ENCODE data around the gene ACAA2.

GRCh38 chr18:49813319-49814146 is at the start of gene ACAA2:
- TF ChIP-seq POLR2A (IDR thresholded peaks at IDR 0.05; ENCODE audit: low read depth, low read length) (peak; percentile 67; the same call in 1 of the 2 replicates), POLR2AphosphoS5 (IDR thresholded peaks at IDR 0.05; ENCODE audit: low read depth, low read length) (peak; percentile 64; the same call in 1 of the 2 replicates), TAF1 (IDR thresholded peaks at IDR 0.05; ENCODE audit: borderline replicate concordance, low read depth, low read length) (peak; percentile 47; the same call in 1 of the 2 replicates)

Measured in GM12892 (cell line).